ENCODE data around the gene PDZD7.
A peak's percentile ranks its signal among the peaks of the same experiment; 100 is the strongest.

DNA sequence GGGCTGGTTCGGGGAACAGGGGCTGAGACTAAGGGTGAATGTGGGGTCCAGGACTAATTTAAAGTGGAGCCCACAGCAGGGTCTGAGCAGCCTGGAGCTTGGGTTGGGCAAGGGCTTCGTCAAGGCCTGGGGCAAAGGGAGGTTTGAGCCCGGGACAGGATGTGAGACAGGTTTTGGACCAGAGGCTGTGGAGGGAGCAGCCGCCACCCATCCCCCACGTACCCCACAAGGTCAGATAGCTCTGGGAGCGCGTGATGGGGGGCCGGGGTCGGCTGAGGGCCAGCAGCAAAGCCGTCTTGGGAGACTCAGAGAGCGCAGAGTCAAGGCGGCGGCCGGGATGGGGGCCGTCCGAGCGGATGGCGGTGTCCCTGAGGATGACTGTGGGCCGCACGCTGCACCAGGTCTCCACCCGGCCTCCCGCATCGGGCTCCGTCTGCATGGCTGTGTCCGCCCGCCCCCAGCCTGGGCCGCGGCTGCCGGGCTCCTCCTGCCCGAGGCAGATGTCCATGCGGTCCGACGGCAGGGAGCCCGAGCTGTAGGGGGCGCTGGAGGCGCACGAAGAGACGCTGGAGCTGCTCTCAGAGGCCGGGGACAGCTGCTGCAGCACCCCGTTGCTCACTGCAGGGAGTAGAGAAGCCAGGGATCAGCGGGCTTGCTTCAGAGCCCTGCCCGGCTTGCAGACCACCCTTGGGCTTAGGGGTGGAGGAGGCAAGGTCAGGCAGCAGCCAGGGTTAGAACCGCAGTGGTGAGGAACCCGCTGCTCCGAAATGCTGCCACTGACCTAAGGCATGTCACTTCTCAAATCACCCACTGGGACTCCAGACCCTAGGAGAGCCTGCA, 12.1 kb downstream of the PDZD7 start:
- TF ChIP-seq POLR2AphosphoS5 (IDR thresholded peaks at IDR 0.05): peak in 1 of 3 donors; percentile 43
- TF ChIP-seq, protein P1, sequence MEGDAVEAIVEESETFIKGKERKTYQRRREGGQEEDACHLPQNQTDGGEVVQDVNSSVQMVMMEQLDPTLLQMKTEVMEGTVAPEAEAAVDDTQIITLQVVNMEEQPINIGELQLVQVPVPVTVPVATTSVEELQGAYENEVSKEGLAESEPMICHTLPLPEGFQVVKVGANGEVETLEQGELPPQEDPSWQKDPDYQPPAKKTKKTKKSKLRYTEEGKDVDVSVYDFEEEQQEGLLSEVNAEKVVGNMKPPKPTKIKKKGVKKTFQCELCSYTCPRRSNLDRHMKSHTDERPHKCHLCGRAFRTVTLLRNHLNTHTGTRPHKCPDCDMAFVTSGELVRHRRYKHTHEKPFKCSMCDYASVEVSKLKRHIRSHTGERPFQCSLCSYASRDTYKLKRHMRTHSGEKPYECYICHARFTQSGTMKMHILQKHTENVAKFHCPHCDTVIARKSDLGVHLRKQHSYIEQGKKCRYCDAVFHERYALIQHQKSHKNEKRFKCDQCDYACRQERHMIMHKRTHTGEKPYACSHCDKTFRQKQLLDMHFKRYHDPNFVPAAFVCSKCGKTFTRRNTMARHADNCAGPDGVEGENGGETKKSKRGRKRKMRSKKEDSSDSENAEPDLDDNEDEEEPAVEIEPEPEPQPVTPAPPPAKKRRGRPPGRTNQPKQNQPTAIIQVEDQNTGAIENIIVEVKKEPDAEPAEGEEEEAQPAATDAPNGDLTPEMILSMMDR (IDR thresholded peaks at IDR 0.05 in 8 of 11, conservative IDR thresholded peaks at IDR 0.05 in 3 of 11): peak in 10 of 11 experiments; percentile 36 to 84 (median 70)

Measured in spleen (tissue), 7 donors.